ENCODE data around the gene CCDC146.
A peak's percentile ranks its signal among the peaks of the same experiment; 100 is the strongest.

Gene CCDC146

DNA sequence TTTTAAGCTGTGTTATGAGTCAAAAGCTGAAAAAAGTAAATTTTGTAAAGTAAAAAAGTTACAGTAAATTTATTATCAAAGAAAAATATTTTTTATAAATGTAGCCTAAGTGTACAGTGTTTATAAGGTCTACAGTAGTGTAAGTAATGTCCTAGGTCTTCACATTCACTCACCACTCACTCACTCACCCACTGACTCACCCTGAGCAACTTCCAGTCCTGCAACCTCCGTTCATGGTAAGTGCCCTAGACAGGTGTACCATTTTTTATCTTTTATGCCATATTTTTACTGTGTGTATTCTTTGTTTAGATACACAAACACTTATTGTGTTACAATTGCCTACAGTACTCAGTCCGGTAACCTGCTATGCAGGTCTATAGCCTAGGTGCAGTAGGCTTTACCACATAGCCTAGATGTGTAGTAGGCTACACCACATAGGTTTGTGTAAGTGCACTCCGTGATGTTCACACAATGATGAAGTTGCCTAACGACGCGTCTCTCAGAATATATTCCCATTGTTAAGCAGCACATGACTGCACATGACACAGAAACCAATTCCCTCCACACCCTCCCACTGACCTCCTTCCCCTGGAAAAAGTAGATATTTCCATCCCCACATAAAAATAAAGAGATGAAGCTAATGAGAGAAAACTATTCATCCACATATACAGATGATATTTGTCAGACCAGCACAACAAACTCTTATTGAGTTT, 122.0 kb downstream of the CCDC146 start:
- no peaks in the 10 kb centered on the region for H3K36me3 ChIP-seq (ENCODE audit: control insufficient read depth in 2 of 2, insufficient read depth in 2 of 2, low read length in 2 of 2)
- H3K27me3 ChIP-seq (ENCODE audit: control insufficient read depth in 2 of 2, insufficient read depth in 2 of 2, low read length in 2 of 2), result no peaks in the 10 kb centered on the region
- H3K4me1 ChIP-seq (ENCODE audit: control insufficient read depth in 2 of 2, insufficient read depth in 2 of 2, low read length in 2 of 2), result no peaks in the 10 kb centered on the region
- H3K9me3 ChIP-seq (ENCODE audit: control insufficient read depth in 2 of 2, low read length in 2 of 2), result no peaks in the 10 kb centered on the region
- no peak overlapping the region for H3K4me3 ChIP-seq (ENCODE audit: low read length in 2 of 2)
- peak overlapping the region in 1 of 2 donors; percentile 49 for H3K27ac ChIP-seq (ENCODE audit: low read depth in 2 of 2, low read length in 2 of 2)
- no peak overlapping the region for H3K9ac ChIP-seq (ENCODE audit: low read depth in 1 of 2, low read length in 2 of 2)

DNA sequence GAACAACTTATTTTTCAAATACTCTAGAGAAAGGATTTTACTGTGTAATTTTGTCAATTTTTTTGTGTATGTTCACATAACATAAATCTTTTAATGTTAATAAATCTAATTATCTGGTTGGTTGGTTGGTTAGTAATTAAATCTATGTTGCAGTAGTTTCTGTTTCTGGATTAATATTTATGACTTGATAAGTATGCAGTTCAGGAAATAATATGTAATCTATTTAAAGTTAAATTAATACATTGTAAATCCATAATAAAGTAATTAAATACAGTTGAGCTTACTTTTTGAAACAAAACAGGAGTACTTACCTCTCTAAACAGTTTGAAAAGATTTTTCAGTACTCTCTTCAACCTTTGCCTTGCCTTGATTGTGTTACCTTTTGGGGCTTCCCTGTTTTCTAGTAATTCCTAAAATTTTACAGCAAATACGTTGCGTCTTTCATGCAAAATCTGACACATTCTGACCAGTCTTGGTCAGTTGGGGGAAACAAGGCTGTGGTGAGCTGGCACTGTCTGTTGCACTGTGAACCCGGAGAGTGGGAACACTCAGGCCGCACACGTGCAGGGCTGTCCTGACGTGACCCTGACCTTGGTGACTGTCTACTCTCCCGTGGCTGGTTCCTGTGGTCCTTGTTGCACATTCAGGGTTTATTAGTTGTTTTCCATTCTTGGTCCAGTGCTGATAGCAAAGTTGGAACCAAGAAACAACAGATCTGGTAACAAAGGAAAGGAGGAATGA, 122.8 kb downstream of the CCDC146 start:
- Histone ChIP-seq H3K27me3 (ENCODE audit: control insufficient read depth in 2 of 2, insufficient read depth in 2 of 2, low read length in 2 of 2) (no peaks in the 10 kb centered on the region), H3K36me3 (ENCODE audit: control insufficient read depth in 2 of 2, insufficient read depth in 2 of 2, low read length in 2 of 2) (no peaks in the 10 kb centered on the region), H3K4me3 (ENCODE audit: low read length in 2 of 2) (no peak overlapping the region), H3K27ac (ENCODE audit: low read depth in 2 of 2, low read length in 2 of 2) (peak overlapping the region in 1 of 2 donors; percentile 19), H3K9me3 (ENCODE audit: control insufficient read depth in 2 of 2, low read length in 2 of 2) (no peaks in the 10 kb centered on the region), H3K4me1 (ENCODE audit: control insufficient read depth in 2 of 2, insufficient read depth in 2 of 2, low read length in 2 of 2) (no peaks in the 10 kb centered on the region), H3K9ac (ENCODE audit: low read depth in 1 of 2, low read length in 2 of 2) (no peak overlapping the region)

DNA sequence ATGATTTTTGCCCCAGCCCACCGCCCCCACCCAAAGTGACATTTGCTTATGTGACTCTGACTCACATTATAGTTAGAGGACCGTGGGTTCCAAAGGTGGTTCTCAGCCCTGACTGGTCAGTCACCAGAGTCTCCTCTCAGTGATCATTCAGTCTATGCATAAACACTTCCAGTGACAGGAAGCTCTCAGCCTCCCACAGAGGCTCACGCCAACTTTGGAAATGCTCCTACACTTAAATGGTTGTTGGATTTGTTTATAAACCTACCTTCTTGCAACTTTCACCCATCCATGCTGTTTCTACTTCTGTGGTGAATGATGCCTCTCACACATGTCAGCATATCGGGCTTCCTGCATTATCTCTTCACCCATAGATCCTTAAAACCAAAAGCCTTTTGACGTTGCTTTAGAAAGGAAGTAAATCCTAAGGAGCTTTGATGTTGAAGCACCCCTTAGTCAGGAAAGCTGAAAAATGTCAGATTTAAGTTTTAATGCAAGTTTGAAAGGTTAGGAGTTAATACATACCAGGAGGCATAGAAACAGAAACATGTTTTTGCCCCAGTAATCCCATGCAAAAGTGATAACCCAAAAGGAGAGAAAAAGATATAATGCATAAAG, 123.7 kb downstream of the CCDC146 start:
- no peak overlapping the region for H3K9ac ChIP-seq (ENCODE audit: low read depth in 1 of 2, low read length in 2 of 2)
- H3K4me3 ChIP-seq (ENCODE audit: low read length in 2 of 2), result peak overlapping the region in 1 of 2 donors; percentile 14
- no peaks in the 10 kb centered on the region for H3K36me3 ChIP-seq (ENCODE audit: control insufficient read depth in 2 of 2, insufficient read depth in 2 of 2, low read length in 2 of 2)
- no peaks in the 10 kb centered on the region for H3K4me1 ChIP-seq (ENCODE audit: control insufficient read depth in 2 of 2, insufficient read depth in 2 of 2, low read length in 2 of 2)
- no peaks in the 10 kb centered on the region for H3K27me3 ChIP-seq (ENCODE audit: control insufficient read depth in 2 of 2, insufficient read depth in 2 of 2, low read length in 2 of 2)
- H3K9me3 ChIP-seq (ENCODE audit: control insufficient read depth in 2 of 2, low read length in 2 of 2), result no peaks in the 10 kb centered on the region
- peak overlapping the region in 1 of 2 donors; percentile 6 for H3K27ac ChIP-seq (ENCODE audit: low read depth in 2 of 2, low read length in 2 of 2)

DNA sequence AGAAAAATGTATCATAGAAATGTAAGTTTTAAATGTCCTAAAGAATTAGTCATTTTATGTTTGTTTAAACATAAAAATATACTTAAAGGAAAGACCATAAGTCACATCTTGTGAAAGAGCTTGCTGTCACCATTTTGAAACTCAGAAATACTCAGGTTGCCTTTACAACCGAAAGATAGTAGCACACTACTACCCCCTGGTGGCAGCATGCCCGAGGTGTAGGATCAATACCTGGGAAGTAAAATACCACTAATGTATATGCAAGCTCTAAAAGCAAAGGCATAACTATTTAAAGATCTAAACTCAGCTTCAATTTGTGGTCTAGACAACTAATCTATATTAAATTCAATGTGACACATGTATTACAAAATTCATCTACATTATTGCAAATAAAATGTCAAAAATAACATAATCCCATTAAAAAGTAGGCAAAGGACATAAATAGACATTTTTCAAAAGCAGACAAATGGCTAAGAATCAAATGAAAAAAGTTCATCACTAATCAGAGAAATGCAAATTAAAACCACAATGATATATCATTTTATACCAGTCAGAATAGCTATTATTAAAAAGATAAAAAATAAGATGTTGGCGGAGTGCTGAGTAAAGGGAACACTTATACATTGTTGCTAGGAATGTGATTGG, 124.9 kb downstream of the CCDC146 start:
- Histone ChIP-seq H3K9ac (ENCODE audit: low read depth in 1 of 2, low read length in 2 of 2) (no peak overlapping the region), H3K4me3 (ENCODE audit: low read length in 2 of 2) (no peak overlapping the region), H3K27ac (ENCODE audit: low read depth in 2 of 2, low read length in 2 of 2) (no peak overlapping the region), H3K9me3 (ENCODE audit: control insufficient read depth in 2 of 2, low read length in 2 of 2) (no peaks in the 10 kb centered on the region), H3K4me1 (ENCODE audit: control insufficient read depth in 2 of 2, insufficient read depth in 2 of 2, low read length in 2 of 2) (no peaks in the 10 kb centered on the region), H3K27me3 (ENCODE audit: control insufficient read depth in 2 of 2, insufficient read depth in 2 of 2, low read length in 2 of 2) (no peaks in the 10 kb centered on the region), H3K36me3 (ENCODE audit: control insufficient read depth in 2 of 2, insufficient read depth in 2 of 2, low read length in 2 of 2) (no peaks in the 10 kb centered on the region)

DNA sequence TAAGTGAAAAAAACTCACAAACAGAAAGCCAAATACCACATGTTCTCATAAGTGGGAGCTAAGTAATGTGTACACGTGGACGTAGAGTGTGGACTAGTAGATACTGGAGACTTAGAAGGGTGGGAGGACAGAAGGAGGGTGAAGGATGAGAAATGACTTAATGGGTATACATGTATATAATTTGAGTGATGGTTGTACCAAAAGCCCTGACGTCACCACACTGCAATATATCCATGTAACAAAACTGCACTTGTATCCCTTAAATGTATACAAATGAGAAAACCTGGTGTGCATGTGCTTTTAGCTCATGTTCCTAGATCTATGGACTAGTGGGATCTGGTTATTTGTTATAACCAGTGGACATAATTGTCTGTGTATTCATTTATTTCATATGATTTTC, 125.7 kb downstream of the CCDC146 start:
- Histone ChIP-seq H3K27me3 (ENCODE audit: control insufficient read depth in 2 of 2, insufficient read depth in 2 of 2, low read length in 2 of 2) (no peaks in the 10 kb centered on the region), H3K27ac (ENCODE audit: low read depth in 2 of 2, low read length in 2 of 2) (no peak overlapping the region), H3K9me3 (ENCODE audit: control insufficient read depth in 2 of 2, low read length in 2 of 2) (no peaks in the 10 kb centered on the region), H3K9ac (ENCODE audit: low read depth in 1 of 2, low read length in 2 of 2) (no peak overlapping the region), H3K4me3 (ENCODE audit: low read length in 2 of 2) (no peak overlapping the region), H3K36me3 (ENCODE audit: control insufficient read depth in 2 of 2, insufficient read depth in 2 of 2, low read length in 2 of 2) (no peaks in the 10 kb centered on the region), H3K4me1 (ENCODE audit: control insufficient read depth in 2 of 2, insufficient read depth in 2 of 2, low read length in 2 of 2) (no peaks in the 10 kb centered on the region)

DNA sequence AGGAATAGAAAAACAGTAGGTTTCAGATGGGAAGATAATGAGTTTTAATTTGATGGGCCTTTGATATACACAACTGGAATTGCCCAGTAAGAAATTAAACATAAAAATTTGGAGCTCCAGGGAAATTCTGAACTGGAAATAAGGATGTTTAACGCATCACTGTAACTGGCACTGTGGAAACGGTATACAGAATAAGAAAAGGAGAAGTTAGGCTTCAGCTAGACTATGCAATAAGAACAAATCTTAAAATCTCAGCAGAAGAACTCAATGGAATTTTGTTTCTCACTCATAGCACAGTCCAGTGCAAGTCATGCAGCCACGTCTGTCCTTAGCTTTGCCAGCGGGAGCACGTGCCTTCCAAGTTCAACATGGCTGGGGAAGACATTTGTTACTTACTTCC, 130.1 kb downstream of the CCDC146 start:
- no peak overlapping the region for H3K4me3 ChIP-seq (ENCODE audit: low read length in 2 of 2)
- H3K27ac ChIP-seq (ENCODE audit: low read depth in 2 of 2, low read length in 2 of 2), result no peak overlapping the region
- no peaks in the 10 kb centered on the region for H3K9me3 ChIP-seq (ENCODE audit: control insufficient read depth in 2 of 2, low read length in 2 of 2)
- H3K27me3 ChIP-seq (ENCODE audit: control insufficient read depth in 2 of 2, insufficient read depth in 2 of 2, low read length in 2 of 2), result no peaks in the 10 kb centered on the region
- no peaks in the 10 kb centered on the region for H3K36me3 ChIP-seq (ENCODE audit: control insufficient read depth in 2 of 2, insufficient read depth in 2 of 2, low read length in 2 of 2)
- no peaks in the 10 kb centered on the region for H3K4me1 ChIP-seq (ENCODE audit: control insufficient read depth in 2 of 2, insufficient read depth in 2 of 2, low read length in 2 of 2)
- H3K9ac ChIP-seq (ENCODE audit: low read depth in 1 of 2, low read length in 2 of 2), result no peak overlapping the region

DNA sequence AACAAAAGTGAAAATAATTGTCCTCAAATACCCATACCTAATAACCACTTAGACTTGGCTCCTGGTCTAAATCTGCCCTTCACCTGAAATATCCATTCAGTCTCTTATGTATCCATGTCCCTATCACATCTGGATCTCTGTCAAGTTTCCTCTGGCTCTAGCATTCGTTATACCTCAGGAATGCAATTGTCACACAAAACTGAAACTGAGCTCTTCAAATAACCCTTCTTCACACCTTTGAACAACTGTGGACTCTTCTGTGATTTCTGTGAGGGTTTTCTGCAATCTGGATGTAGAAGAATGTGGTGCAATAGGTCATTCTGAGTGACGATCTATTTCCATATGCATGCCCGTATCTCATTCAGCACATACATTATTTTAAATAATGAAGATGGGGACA, 130.7 kb downstream of the CCDC146 start:
- no peaks in the 10 kb centered on the region for H3K4me1 ChIP-seq (ENCODE audit: control insufficient read depth in 2 of 2, insufficient read depth in 2 of 2, low read length in 2 of 2)
- no peaks in the 10 kb centered on the region for H3K27me3 ChIP-seq (ENCODE audit: control insufficient read depth in 2 of 2, insufficient read depth in 2 of 2, low read length in 2 of 2)
- no peak overlapping the region for H3K9ac ChIP-seq (ENCODE audit: low read depth in 1 of 2, low read length in 2 of 2)
- no peak overlapping the region for H3K4me3 ChIP-seq (ENCODE audit: low read length in 2 of 2)
- no peaks in the 10 kb centered on the region for H3K9me3 ChIP-seq (ENCODE audit: control insufficient read depth in 2 of 2, low read length in 2 of 2)
- no peak overlapping the region for H3K27ac ChIP-seq (ENCODE audit: low read depth in 2 of 2, low read length in 2 of 2)
- H3K36me3 ChIP-seq (ENCODE audit: control insufficient read depth in 2 of 2, insufficient read depth in 2 of 2, low read length in 2 of 2), result no peaks in the 10 kb centered on the region

DNA sequence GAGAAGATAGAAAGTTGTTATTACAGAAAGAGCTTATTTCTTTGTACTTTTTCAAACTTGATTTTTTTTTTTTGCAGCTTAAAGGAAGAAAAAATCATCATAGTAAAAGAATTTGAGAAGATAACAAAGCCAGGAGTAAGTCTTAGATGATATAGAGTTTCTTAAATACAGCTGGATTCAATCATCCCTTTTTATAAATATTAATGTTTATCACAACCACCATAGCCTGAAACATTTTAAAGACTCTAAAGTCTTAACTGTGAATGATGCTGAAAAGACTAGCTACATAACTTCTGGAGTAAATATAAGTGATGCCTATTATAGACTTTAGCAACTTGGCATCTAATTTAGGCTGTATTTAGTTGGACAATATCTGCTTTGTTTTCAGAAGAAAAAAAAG, 132.0 kb downstream of the CCDC146 start:
- H3K36me3 ChIP-seq (ENCODE audit: control insufficient read depth in 2 of 2, insufficient read depth in 2 of 2, low read length in 2 of 2), result no peaks in the 10 kb centered on the region
- no peaks in the 10 kb centered on the region for H3K4me1 ChIP-seq (ENCODE audit: control insufficient read depth in 2 of 2, insufficient read depth in 2 of 2, low read length in 2 of 2)
- H3K27ac ChIP-seq (ENCODE audit: low read depth in 2 of 2, low read length in 2 of 2), result no peak overlapping the region
- no peak overlapping the region for H3K4me3 ChIP-seq (ENCODE audit: low read length in 2 of 2)
- H3K9ac ChIP-seq (ENCODE audit: low read depth in 1 of 2, low read length in 2 of 2), result no peak overlapping the region
- H3K27me3 ChIP-seq (ENCODE audit: control insufficient read depth in 2 of 2, insufficient read depth in 2 of 2, low read length in 2 of 2), result no peaks in the 10 kb centered on the region
- H3K9me3 ChIP-seq (ENCODE audit: control insufficient read depth in 2 of 2, low read length in 2 of 2), result no peaks in the 10 kb centered on the region

DNA sequence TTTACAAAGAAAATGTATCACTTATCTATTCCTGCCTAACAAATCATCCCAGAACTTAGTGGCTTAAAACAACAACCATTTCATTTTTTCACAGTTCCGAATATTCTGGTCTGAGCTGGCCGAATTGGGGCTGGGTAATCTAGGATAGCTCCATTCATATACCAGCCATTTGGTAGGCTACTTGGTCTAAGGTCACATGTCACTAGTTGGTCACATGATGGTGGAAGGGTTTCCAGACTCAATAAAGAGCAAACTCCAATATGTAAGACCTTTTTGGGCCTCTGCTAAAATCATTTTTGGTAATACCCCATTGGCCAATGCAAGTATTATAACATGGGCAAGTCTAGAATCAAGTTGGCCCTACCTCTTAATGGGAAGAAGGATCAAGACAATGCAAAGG, 132.5 kb downstream of the CCDC146 start:
- Histone ChIP-seq H3K4me3 (ENCODE audit: low read length in 2 of 2) (no peak overlapping the region), H3K27me3 (ENCODE audit: control insufficient read depth in 2 of 2, insufficient read depth in 2 of 2, low read length in 2 of 2) (no peaks in the 10 kb centered on the region), H3K9me3 (ENCODE audit: control insufficient read depth in 2 of 2, low read length in 2 of 2) (no peaks in the 10 kb centered on the region)

DNA sequence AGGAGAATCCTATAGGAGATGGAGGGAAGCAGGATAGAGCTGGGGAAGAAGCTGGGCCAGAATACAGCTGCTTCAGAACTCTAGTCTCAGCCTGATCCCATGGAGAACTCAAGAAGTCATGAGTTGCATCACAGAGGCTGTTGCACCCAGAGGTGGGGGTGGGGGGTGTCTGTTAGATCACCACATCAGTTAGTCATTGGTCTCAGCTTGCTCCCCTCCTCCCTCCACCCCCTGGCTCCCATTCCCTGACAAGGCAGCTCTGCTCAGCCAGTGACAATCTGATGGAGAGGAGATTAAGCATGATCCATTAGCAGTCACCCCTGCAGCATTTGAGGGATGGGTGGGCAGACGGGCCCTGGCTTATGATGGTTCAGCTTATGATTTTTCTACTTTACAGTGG, 135.6 kb downstream of the CCDC146 start:
- no peak overlapping the region for H3K27ac ChIP-seq (ENCODE audit: low read depth in 2 of 2, low read length in 2 of 2)
- H3K27me3 ChIP-seq (ENCODE audit: control insufficient read depth in 2 of 2, insufficient read depth in 2 of 2, low read length in 2 of 2), result no peaks in the 10 kb centered on the region
- H3K4me3 ChIP-seq (ENCODE audit: low read length in 2 of 2), result no peak overlapping the region
- H3K36me3 ChIP-seq (ENCODE audit: control insufficient read depth in 2 of 2, insufficient read depth in 2 of 2, low read length in 2 of 2), result no peaks in the 10 kb centered on the region
- H3K9ac ChIP-seq (ENCODE audit: low read depth in 1 of 2, low read length in 2 of 2), result no peak overlapping the region
- H3K4me1 ChIP-seq (ENCODE audit: control insufficient read depth in 2 of 2, insufficient read depth in 2 of 2, low read length in 2 of 2), result no peaks in the 10 kb centered on the region
- no peaks in the 10 kb centered on the region for H3K9me3 ChIP-seq (ENCODE audit: control insufficient read depth in 2 of 2, low read length in 2 of 2)

More for the DNA sequence above, 132.5 kb downstream of the CCDC146 start:
- Histone ChIP-seq H3K27ac (ENCODE audit: low read depth in 2 of 2, low read length in 2 of 2) (no peak overlapping the region), H3K36me3 (ENCODE audit: control insufficient read depth in 2 of 2, insufficient read depth in 2 of 2, low read length in 2 of 2) (no peaks in the 10 kb centered on the region), H3K9ac (ENCODE audit: low read depth in 1 of 2, low read length in 2 of 2) (no peak overlapping the region), H3K4me1 (ENCODE audit: control insufficient read depth in 2 of 2, insufficient read depth in 2 of 2, low read length in 2 of 2) (no peaks in the 10 kb centered on the region)
